HuH-7.5 (cell line): ENCODE results near the gene AKR1B15.
"Not testable (repeated sequence)": the region's sequence is repeated elsewhere in the genome, so short reads cannot be mapped to it uniquely, and the experiment has no call there.

ENCODE experiments used
- DNase-seq: peaks from one replicate; pipeline ENCODE4 v3.0.0; 2011; ENCODE audit warnings: low spot score

The AKR1B15 gene

GRCh38 chr7:134548877-134549276, at the start of gene AKR1B15:
AKR1B15 (plus strand) TSS chr7:134549110; CDS start chr7:134564620, 15,510 bp downstream.
- DNase-seq, result no peak

- no peak for DNase-seq
These were observed 48.5 kb upstream of the AKR1B15 start for GRCh38 chr7:134500406-134500805.

GRCh38 chr7:134500982-134501381, 47.9 kb upstream of the AKR1B15 start:
- no peak for DNase-seq

GRCh38 chr7:134502463-134503371, 46.2 kb upstream of the AKR1B15 start:
- DNase-seq, result no peak

- no peak for DNase-seq
These were observed 44.2 kb upstream of the AKR1B15 start for GRCh38 chr7:134504660-134505164.

GRCh38 chr7:134505856-134506255, 43.1 kb upstream of the AKR1B15 start:
- no peak for DNase-seq

GRCh38 chr7:134509010-134509409, 39.9 kb upstream of the AKR1B15 start:
- DNase-seq, result no peak

GRCh38 chr7:134510646-134511045, 38.3 kb upstream of the AKR1B15 start:
- no peak for DNase-seq

- no peak for DNase-seq
These were observed 36.6 kb upstream of the AKR1B15 start for GRCh38 chr7:134512271-134512670.

- DNase-seq, result peak; percentile 18
These were observed 35.6 kb upstream of the AKR1B15 start for GRCh38 chr7:134513169-134513752.

GRCh38 chr7:134514106-134514505, 34.8 kb upstream of the AKR1B15 start:
- no peak for DNase-seq

- peak; percentile 16 for DNase-seq
These were observed 34.2 kb upstream of the AKR1B15 start for GRCh38 chr7:134514663-134515062.

- DNase-seq, result no peak
These were observed 33.1 kb upstream of the AKR1B15 start for GRCh38 chr7:134515569-134516468.

GRCh38 chr7:134520130-134520529, 28.8 kb upstream of the AKR1B15 start:
- no peak for DNase-seq

- no peak for DNase-seq
These were observed 26.3 kb upstream of the AKR1B15 start for GRCh38 chr7:134522601-134523000.

GRCh38 chr7:134525449-134525848, 23.5 kb upstream of the AKR1B15 start:
- not testable (repeated sequence) for DNase-seq

GRCh38 chr7:134526552-134527248, 22.2 kb upstream of the AKR1B15 start:
- DNase-seq, result not testable (repeated sequence)

GRCh38 chr7:134527979-134528371, 20.9 kb upstream of the AKR1B15 start:
- no peak for DNase-seq

- no peak for DNase-seq
These were observed 20.2 kb upstream of the AKR1B15 start for GRCh38 chr7:134528749-134529148.

GRCh38 chr7:134530460-134530859, 18.4 kb upstream of the AKR1B15 start:
- DNase-seq, result no peak

- no peak for DNase-seq
These were observed 16.5 kb upstream of the AKR1B15 start for GRCh38 chr7:134532180-134532953.
